IMR-90 (cell line): ENCODE data around the gene CIART. TPM values are rescaled to one million over a fixed set of nuclear protein-coding genes. Genes with fewer than 3 reads are reported as not detected.

Experiments used
- ATAC-seq: fragments of 200-7000 bp; cut with Tn5 transposase; 2 replicates; pipeline ENCODE4 v1.9.1; 2020; ENCODE audit warnings: low read depth, mild to moderate bottlenecking, moderate library complexity
- BruUV-seq: library from RNA; stranded (reverse); fragments of 400-500 nt; replicated peaks from 2 replicates; lab custom pipeline; 2021; lab: Mats Ljungman, UMichigan
- CTCF ChIA-PET: fragments of 300-600 bp; formaldehyde crosslinking; extraction: SDS; loops from one replicate; lab custom pipeline; 2021; ENCODE audit warnings: antibody characterized with exemption; lab: Yijun Ruan, JAX
- POLR2A ChIA-PET: fragments of 300-600 bp; sonication (Branson Sonifier 250); formaldehyde crosslinking; loops from one replicate; lab custom pipeline; 2022; ENCODE audit warnings: antibody characterized with exemption; ENCODE audit not compliant: unreplicated experiment; lab: Charles Lee
- DNase-seq: peaks from one replicate; pipeline ENCODE4 v3.0.0; 2013
- H2AFZ ChIP-seq: replicated peaks from 2 replicates; pipeline ENCODE3; 2013; ENCODE audit warnings: low read length, mild to moderate bottlenecking; ENCODE audit not compliant: poor library complexity
- H2AK5ac ChIP-seq: 2 replicates; pipeline ENCODE4 v1.6.1; 2013; ENCODE audit warnings: low read depth, low read length, inconsistent platforms
- H2AK9ac ChIP-seq: replicated peaks from 2 replicates; pipeline ENCODE3; 2013; ENCODE audit warnings: mild to moderate bottlenecking, low read depth, low read length, moderate library complexity; ENCODE audit not compliant: poor library complexity
- H2BK120ac ChIP-seq: 2 replicates; pipeline ENCODE4 v1.6.1; 2013; ENCODE audit warnings: low read depth, low read length, inconsistent platforms
- H2BK15ac ChIP-seq: 3 replicates; pipeline ENCODE4 v1.6.1; 2013; ENCODE audit warnings: low read depth, low read length, inconsistent platforms
- H2BK20ac ChIP-seq: 2 replicates; pipeline ENCODE4 v1.6.1; 2013; ENCODE audit warnings: low read depth, mild to moderate bottlenecking, inconsistent platforms, low read length, moderate library complexity
- H2BK5ac ChIP-seq: 2 replicates; pipeline ENCODE4 v1.6.1; 2013; ENCODE audit warnings: mild to moderate bottlenecking, low read depth, low read length, inconsistent platforms; ENCODE audit not compliant: poor library complexity, severe bottlenecking
- H3K14ac ChIP-seq: replicated peaks from 2 replicates; pipeline ENCODE4 v1.6.1; 2013; ENCODE audit warnings: low read depth, low read length, inconsistent platforms
- H3K18ac ChIP-seq: 2 replicates; pipeline ENCODE4 v1.6.1; 2013; ENCODE audit warnings: low read depth, low read length, control low read depth
- H3K23ac ChIP-seq: 2 replicates; pipeline ENCODE4 v1.6.1; 2013; ENCODE audit warnings: low read depth, low read length, inconsistent platforms
- H3K27ac ChIP-seq: 2 replicates; pipeline ENCODE4 v1.5.1; 2013; ENCODE audit warnings: mild to moderate bottlenecking, control low read depth, low read length; ENCODE audit not compliant: insufficient read depth
- H3K27me3 ChIP-seq: 2 replicates; pipeline ENCODE4 v1.6.1; 2013; ENCODE audit warnings: low read length; ENCODE audit not compliant: control insufficient read depth, insufficient read depth
- H3K36me3 ChIP-seq: 2 replicates; pipeline ENCODE4 v1.6.1; 2013; ENCODE audit warnings: low read length, mixed read lengths; ENCODE audit not compliant: control insufficient read depth, insufficient read depth
- H3K4ac ChIP-seq: 2 replicates; pipeline ENCODE4 v1.6.1; 2013; ENCODE audit warnings: low read depth, low read length, inconsistent platforms
- H3K4me1 ChIP-seq: 2 replicates; pipeline ENCODE4 v1.6.1; 2013; ENCODE audit warnings: low read length, mixed read lengths; ENCODE audit not compliant: control insufficient read depth, insufficient read depth
- H3K4me2 ChIP-seq: 2 replicates; pipeline ENCODE4 v1.6.1; 2013; ENCODE audit warnings: low read depth, mild to moderate bottlenecking, control low read depth, low read length, moderate library complexity
- H3K4me3 ChIP-seq: 2 replicates; pipeline ENCODE4 v1.5.1; 2013; ENCODE audit warnings: low read depth, mild to moderate bottlenecking, control low read depth, low read length, moderate library complexity; ENCODE audit not compliant: insufficient read depth
- H3K56ac ChIP-seq: 2 replicates; pipeline ENCODE4 v1.6.1; 2013; ENCODE audit warnings: low read length, inconsistent platforms; ENCODE audit not compliant: insufficient read depth; ENCODE audit errors: extremely low read depth
- H3K79me1 ChIP-seq, 2 experiments: 2 replicates each; pipeline ENCODE4 v1.6.1; 2013; ENCODE audit warnings: low read length in 2 of 2, inconsistent platforms in 1 of 2, low read depth in 1 of 2
- H3K9ac ChIP-seq: 2 replicates; pipeline ENCODE4 v1.6.1; 2013; ENCODE audit warnings: low read depth, low read length, control low read depth
- H3K9me1 ChIP-seq: 2 replicates; pipeline ENCODE4 v1.6.1; 2013; ENCODE audit warnings: low read length, inconsistent platforms; ENCODE audit not compliant: insufficient read depth
- H3K9me3 ChIP-seq: 2 replicates; pipeline ENCODE4 v1.6.1; 2013; ENCODE audit warnings: low read length; ENCODE audit not compliant: control insufficient read depth, insufficient read depth
- H4K20me1 ChIP-seq: 2 replicates; pipeline ENCODE4 v1.6.1; 2013; ENCODE audit warnings: low read length, inconsistent platforms; ENCODE audit not compliant: insufficient read depth
- H4K5ac ChIP-seq: 2 replicates; pipeline ENCODE4 v1.6.1; 2013; ENCODE audit warnings: mild to moderate bottlenecking, low read depth, low read length, control low read depth
- H4K8ac ChIP-seq, 2 experiments: 2 replicates each; pipeline ENCODE4 v1.6.1; 2013; ENCODE audit warnings: low read depth in 2 of 2, low read length in 2 of 2, control low read depth in 1 of 2, inconsistent platforms in 1 of 2
- H4K91ac ChIP-seq: 2 replicates; pipeline ENCODE4 v1.6.1; 2013; ENCODE audit warnings: low read depth, low read length, inconsistent platforms; ENCODE audit not compliant: insufficient read depth
- BHLHE40 ChIP-seq: fragments of 150-350 bp; IDR thresholded peaks from 2 replicates; pipeline ENCODE4 v1.6.1; 2016; ENCODE audit warnings: mild to moderate bottlenecking, low read depth, low read length
- CEBPB ChIP-seq: IDR thresholded peaks from 2 replicates; pipeline ENCODE4 v1.6.1; 2012; ENCODE audit warnings: low read depth, low read length, improper control_type of control experiment
- CHD1 ChIP-seq: IDR thresholded peaks from 2 replicates; pipeline ENCODE4 v1.6.1; 2012; ENCODE audit warnings: low read depth, low read length, improper control_type of control experiment
- FOS ChIP-seq: fragments of 150-350 bp; IDR thresholded peaks from 2 replicates; pipeline ENCODE4 v1.6.1; 2016; ENCODE audit warnings: low read depth, low read length
- MAFK ChIP-seq: IDR thresholded peaks from 2 replicates; pipeline ENCODE4 v1.6.1; 2012; ENCODE audit warnings: low read depth, low read length, improper control_type of control experiment
- MAZ ChIP-seq: IDR thresholded peaks from 2 replicates; pipeline ENCODE4 v1.6.1; 2012; ENCODE audit warnings: low read depth, mild to moderate bottlenecking, low read length, improper control_type of control experiment, moderate library complexity, borderline replicate concordance
- MXI1 ChIP-seq: IDR thresholded peaks from 2 replicates; pipeline ENCODE4 v1.6.1; 2012; ENCODE audit warnings: low read depth, mild to moderate bottlenecking, low read length, moderate library complexity, borderline replicate concordance
- NFE2L2 ChIP-seq: fragments of 150-350 bp; IDR thresholded peaks from 2 replicates; pipeline ENCODE4 v1.6.1; 2016; ENCODE audit warnings: low read depth, mild to moderate bottlenecking, low read length
- POLR2A ChIP-seq: IDR thresholded peaks from 2 replicates; pipeline ENCODE4 v1.6.1; 2012; ENCODE audit warnings: mild to moderate bottlenecking, low read depth, low read length
- RAD21 ChIP-seq: IDR thresholded peaks from 2 replicates; pipeline ENCODE4 v1.6.1; 2012; ENCODE audit warnings: low read length, improper control_type of control experiment
- RFX5 ChIP-seq: IDR thresholded peaks from 2 replicates; pipeline ENCODE4 v1.8.0; 2012; ENCODE audit warnings: low read depth, mild to moderate bottlenecking, low read length, moderate library complexity
- SMC3 ChIP-seq: fragments of 150-350 bp; IDR thresholded peaks from 2 replicates; pipeline ENCODE4 v1.6.1; 2016; ENCODE audit warnings: low read depth, mild to moderate bottlenecking, antibody characterized with exemption, low read length, moderate library complexity
- WGBS, 2 experiments: methylation state at CpG; one replicate each; pipeline versions ENCODE4 v1.1.5 to v1.1.7; 2013; ENCODE audit warnings: missing lambda C conversion rate in 2 of 2; ENCODE audit not compliant: insufficient read length in 1 of 2; ENCODE audit errors: extremely low coverage in 2 of 2; 5-methylcytosine and 5-hydroxymethylcytosine counted together
- dilution Hi-C: fragments of 300-500 bp; cut with HindIII; formaldehyde crosslinking; loops from one replicate; pipeline ENCODE4 v1.14.3; 2018; ENCODE audit warnings: low sequenced_read_pairs; ENCODE audit not compliant: unreplicated experiment
- in situ Hi-C: fragments of 300-500 bp; cut with MboI; formaldehyde crosslinking; loops from 3 replicates; pipeline ENCODE4 v1.14.3; 2019; ENCODE audit warnings: low sequenced_read_pairs, inconsistent platforms, mixed read lengths
- intact Hi-C: fragments of 100-400 bp; cut with micrococcal nuclease; formaldehyde crosslinking; loops from 2 replicates; pipeline ENCODE4 v1.10.0; 2022
- polyA plus RNA-seq, 3 experiments: library from polyadenylated mRNA; depleted of rRNA; stranded (reverse); fragments of >200 nt; gene quantifications; 2 replicates each; pipeline ENCODE4 v1.2.3, GENCODE V29; 2012; ENCODE audit warnings: low replicate concordance in 1 of 3
- total RNA-seq: library from RNA; depleted of rRNA; stranded (reverse); fragments of >200 nt; gene quantifications from 2 replicates; pipeline ENCODE4 v1.2.3, GENCODE V29; 2012
- TF ChIP-seq, protein P1 (sequence below): fragments of 150-350 bp; IDR thresholded peaks from 2 replicates; pipeline ENCODE4 v1.6.1; 2016; ENCODE audit warnings: low read depth, mild to moderate bottlenecking, low read length, moderate library complexity, borderline replicate concordance
- TF ChIP-seq, protein P2 (sequence below): fragments of 150-350 bp; IDR thresholded peaks from 2 replicates; pipeline ENCODE4 v1.6.1; 2017; ENCODE audit warnings: mild to moderate bottlenecking, antibody characterized with exemption, low read length, low read depth
- TF ChIP-seq, protein P3 (sequence below): conservative IDR thresholded peaks from 2 replicates; pipeline ENCODE4 v1.5.1; 2012; ENCODE audit warnings: mild to moderate bottlenecking, low read depth, low read length, improper control_type of control experiment

The CIART gene
- total and polyA plus RNA-seq, 2 of the 4 experiments (the other 2 are of a cell fraction) = 16.5 to 18.1 TPM

DNA sequence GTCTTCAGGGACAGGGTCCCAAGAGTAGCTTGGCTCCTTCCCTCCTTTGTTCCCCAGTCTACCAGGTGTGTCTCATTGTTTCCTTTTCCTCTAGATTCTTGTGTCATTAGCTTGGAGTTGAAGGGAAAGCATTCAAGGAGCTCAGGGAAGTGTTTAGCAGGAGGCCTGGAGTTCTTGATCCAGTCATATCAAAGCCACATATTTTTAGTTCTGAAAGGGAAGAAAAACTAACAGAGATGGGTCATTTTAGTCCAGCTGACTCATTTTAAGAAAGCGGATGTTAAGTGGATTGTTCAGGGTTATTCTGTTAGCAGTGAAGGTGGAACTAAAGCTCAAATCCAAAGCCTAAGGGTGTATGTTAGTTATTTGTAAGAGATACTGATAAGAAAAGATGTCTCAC lies 9.0 kb upstream of the CIART start:
- CTCF ChIA-PET = interaction anchor here (0.7 to 3.1 kb wide), 2 partner anchors 8 to 18 kb away, joined by 4 to 18 read pairs; no protein-coding TSS in a partner anchor
- dilution Hi-C loops = no loop called here
- POLR2A ChIA-PET = interaction anchor here (0.8 to 1.8 kb wide), 2 partner anchors 9 to 17 kb away, joined by 5 to 6 read pairs; partner anchors contain the start of gene CIART
- TF ChIP-seq MAZ = no peak
- no peak for TF ChIP-seq MAFK
- no peak for TF ChIP-seq NFE2L2
- TF ChIP-seq CHD1 = no peak
- TF ChIP-seq BHLHE40 = no peak
- TF ChIP-seq, protein P1, sequence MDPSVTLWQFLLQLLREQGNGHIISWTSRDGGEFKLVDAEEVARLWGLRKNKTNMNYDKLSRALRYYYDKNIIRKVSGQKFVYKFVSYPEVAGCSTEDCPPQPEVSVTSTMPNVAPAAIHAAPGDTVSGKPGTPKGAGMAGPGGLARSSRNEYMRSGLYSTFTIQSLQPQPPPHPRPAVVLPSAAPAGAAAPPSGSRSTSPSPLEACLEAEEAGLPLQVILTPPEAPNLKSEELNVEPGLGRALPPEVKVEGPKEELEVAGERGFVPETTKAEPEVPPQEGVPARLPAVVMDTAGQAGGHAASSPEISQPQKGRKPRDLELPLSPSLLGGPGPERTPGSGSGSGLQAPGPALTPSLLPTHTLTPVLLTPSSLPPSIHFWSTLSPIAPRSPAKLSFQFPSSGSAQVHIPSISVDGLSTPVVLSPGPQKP = no peak
- no peak for TF ChIP-seq RFX5
- TF ChIP-seq RAD21 = no peak
- TF ChIP-seq, protein P2, sequence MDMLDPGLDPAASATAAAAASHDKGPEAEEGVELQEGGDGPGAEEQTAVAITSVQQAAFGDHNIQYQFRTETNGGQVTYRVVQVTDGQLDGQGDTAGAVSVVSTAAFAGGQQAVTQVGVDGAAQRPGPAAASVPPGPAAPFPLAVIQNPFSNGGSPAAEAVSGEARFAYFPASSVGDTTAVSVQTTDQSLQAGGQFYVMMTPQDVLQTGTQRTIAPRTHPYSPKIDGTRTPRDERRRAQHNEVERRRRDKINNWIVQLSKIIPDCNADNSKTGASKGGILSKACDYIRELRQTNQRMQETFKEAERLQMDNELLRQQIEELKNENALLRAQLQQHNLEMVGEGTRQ = no peak
- no peak for TF ChIP-seq CEBPB
- TF ChIP-seq POLR2A = no peak
- no peak for TF ChIP-seq SMC3
- no peak for TF ChIP-seq FOS
- no peak for TF ChIP-seq MXI1
- TF ChIP-seq, protein P3, sequence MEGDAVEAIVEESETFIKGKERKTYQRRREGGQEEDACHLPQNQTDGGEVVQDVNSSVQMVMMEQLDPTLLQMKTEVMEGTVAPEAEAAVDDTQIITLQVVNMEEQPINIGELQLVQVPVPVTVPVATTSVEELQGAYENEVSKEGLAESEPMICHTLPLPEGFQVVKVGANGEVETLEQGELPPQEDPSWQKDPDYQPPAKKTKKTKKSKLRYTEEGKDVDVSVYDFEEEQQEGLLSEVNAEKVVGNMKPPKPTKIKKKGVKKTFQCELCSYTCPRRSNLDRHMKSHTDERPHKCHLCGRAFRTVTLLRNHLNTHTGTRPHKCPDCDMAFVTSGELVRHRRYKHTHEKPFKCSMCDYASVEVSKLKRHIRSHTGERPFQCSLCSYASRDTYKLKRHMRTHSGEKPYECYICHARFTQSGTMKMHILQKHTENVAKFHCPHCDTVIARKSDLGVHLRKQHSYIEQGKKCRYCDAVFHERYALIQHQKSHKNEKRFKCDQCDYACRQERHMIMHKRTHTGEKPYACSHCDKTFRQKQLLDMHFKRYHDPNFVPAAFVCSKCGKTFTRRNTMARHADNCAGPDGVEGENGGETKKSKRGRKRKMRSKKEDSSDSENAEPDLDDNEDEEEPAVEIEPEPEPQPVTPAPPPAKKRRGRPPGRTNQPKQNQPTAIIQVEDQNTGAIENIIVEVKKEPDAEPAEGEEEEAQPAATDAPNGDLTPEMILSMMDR = no peak

More for the DNA sequence above, 9.0 kb upstream of the CIART start:
- Histone ChIP-seq H2AK9ac (peak overlapping the region; percentile 75), H2BK20ac (peak overlapping the region; percentile 54; the same call in 1 of the 2 replicates), H3K14ac (peak overlapping the region; percentile 90), H3K27me3 (no peaks in the 10 kb centered on the region), H3K4me2 (peak overlapping the region; percentile 90), H4K5ac (peak overlapping the region; percentile 47), H3K36me3 (no peaks in the 10 kb centered on the region), H2BK15ac (peak overlapping the region; percentile 46; the same call in 1 of the 3 replicates), H2BK5ac (peak overlapping the region; percentile 82), H3K9me1 (peaks cover 3% of the 10 kb centered on the region; the same call in 1 of the 2 replicates), H4K20me1 (no peaks in the 10 kb centered on the region), H3K4me1 (peaks cover 4% of the 10 kb centered on the region; the same call in 1 of the 2 replicates), H4K8ac (peak overlapping the region; percentile 46 to 90; a peak in 3 of 4 replicates), H3K23ac (peak overlapping the region; percentile 80), H3K9me3 (no peaks in the 10 kb centered on the region), H2BK120ac (peak overlapping the region; percentile 56), H3K9ac (peak overlapping the region; percentile 67), H2AK5ac (peak overlapping the region; percentile 69; the same call in 1 of the 2 replicates), H2AFZ (peak overlapping the region; percentile 82), H3K4ac (peak overlapping the region; percentile 86), H3K56ac (peak overlapping the region; percentile 63; the same call in 1 of the 2 replicates), H4K91ac (peak overlapping the region; percentile 59; the same call in 1 of the 2 replicates), H3K4me3 (peak overlapping the region; percentile 45), H3K79me1 (peaks cover 4 to 20% of the 10 kb centered on the region in 2 experiments; a peak in 3 of 4 replicates), H3K27ac (peak overlapping the region; percentile 52), H3K18ac (peak overlapping the region; percentile 42; the same call in 1 of the 2 replicates)
- DNase-seq (peak; percentile 61), ATAC-seq (no peak)
- WGBS, 2 experiments = no CpG with 5 or more reads among the region's 1 CpG
- intact Hi-C loops = no loop called here
- BruUV-seq = no TSS peak
- in situ Hi-C loops = no loop called here
